GM12873 (cell line): ENCODE results near the gene CPB2.

Experiments
- TF ChIP-seq, protein P1 (sequence below): IDR thresholded peaks from 2 replicates; pipeline ENCODE4 v1.5.1; 2012; ENCODE audit warnings: low read depth, mild to moderate bottlenecking, moderate library complexity, low read length, control low read depth; ENCODE audit not compliant: insufficient read depth; ENCODE audit errors: missing control alignments

Gene CPB2

DNA sequence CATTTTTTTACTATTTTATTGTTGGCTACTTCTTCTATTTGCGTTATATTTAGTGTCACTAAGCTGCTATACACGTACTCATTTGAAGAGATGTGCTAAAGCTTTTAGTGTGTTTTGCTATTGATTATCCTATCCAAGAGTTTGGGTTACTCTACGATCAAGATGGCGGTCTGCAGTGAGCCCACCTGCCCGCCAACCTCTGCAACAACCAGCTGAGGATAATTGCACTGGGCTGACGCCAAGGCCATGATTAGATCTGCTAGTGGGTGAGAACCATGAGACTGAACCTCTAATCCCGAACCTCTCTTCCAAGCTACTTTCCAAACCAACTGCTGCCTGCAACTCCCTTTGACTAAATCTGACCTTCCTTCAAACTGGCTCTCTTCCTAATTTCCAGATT, 1.8 kb downstream of the CPB2 start:
- TF ChIP-seq, protein P1, sequence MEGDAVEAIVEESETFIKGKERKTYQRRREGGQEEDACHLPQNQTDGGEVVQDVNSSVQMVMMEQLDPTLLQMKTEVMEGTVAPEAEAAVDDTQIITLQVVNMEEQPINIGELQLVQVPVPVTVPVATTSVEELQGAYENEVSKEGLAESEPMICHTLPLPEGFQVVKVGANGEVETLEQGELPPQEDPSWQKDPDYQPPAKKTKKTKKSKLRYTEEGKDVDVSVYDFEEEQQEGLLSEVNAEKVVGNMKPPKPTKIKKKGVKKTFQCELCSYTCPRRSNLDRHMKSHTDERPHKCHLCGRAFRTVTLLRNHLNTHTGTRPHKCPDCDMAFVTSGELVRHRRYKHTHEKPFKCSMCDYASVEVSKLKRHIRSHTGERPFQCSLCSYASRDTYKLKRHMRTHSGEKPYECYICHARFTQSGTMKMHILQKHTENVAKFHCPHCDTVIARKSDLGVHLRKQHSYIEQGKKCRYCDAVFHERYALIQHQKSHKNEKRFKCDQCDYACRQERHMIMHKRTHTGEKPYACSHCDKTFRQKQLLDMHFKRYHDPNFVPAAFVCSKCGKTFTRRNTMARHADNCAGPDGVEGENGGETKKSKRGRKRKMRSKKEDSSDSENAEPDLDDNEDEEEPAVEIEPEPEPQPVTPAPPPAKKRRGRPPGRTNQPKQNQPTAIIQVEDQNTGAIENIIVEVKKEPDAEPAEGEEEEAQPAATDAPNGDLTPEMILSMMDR: no peak

DNA sequence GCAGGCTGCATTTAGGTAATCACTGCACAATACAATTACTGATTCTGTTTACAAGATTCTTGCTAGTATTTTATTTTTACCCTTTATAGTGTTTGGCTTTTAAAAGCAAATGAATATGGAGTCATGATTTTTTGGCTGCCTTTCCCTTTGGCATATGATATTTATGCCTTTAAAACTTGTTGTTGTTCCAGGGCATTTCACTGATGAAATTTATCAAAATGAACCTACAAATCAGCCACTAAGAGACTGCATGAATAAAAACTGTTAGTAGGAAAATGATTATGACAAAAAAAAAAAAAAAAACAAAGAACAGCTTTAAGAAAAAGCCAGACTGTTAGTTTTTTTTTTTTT, 2.6 kb downstream of the CPB2 start:
- TF ChIP-seq, protein P1: no peak

DNA sequence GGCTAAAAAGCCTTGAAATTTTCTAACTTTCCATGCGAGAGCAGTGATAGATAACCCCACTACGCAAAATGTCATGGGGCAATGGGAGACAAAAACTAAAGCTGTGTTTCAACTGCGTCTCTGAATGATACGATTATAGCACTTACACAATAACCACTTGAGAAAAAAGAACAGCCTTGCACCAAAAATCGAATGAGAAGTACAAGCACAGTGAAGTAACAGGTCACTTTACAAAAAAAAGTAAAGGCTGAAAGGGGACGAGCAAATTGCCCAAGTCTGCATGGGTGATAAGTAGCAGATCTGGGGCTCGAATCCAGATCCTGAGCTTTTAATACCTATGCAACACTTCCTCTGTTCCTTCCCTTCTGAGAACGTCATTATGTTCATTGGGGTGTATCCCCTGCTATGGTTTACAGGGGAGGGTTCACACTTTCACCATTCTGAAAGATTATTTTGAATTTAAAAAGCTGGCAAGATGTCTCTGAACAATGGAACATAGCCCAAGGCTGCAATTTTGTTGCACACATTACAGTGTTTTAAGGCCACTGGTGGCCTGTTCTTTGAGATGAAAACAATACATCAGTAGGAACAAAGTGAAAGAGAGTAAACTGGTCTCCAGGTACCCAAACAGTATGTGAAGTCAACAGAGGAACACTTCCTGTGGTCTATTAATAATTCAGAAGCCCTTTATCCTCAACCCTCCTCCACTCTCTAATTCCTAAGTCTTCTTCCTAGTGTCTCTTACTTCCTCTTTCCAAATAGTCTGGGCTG, 3.2 kb downstream of the CPB2 start:
- TF ChIP-seq, protein P1: no peak

DNA sequence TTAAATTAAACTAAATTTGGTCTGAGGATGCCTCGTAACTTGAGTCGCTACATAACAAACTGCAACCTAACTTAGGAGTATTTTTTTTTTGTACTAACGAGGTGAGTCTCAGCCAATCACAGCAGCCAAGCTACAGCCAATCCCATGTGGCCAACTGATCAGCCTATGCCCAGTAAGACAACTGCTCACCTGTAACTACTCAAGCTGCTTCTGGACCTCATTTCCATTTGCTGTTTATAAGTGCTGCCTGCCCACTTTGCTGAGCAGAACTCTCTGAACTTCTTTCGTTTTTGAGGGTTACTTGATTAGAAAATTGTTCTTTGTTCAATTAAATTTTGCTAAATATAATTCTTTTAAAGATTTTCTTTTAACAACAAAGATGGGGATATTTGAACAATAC, 3.8 kb downstream of the CPB2 start:
- TF ChIP-seq, protein P1: no peak

DNA sequence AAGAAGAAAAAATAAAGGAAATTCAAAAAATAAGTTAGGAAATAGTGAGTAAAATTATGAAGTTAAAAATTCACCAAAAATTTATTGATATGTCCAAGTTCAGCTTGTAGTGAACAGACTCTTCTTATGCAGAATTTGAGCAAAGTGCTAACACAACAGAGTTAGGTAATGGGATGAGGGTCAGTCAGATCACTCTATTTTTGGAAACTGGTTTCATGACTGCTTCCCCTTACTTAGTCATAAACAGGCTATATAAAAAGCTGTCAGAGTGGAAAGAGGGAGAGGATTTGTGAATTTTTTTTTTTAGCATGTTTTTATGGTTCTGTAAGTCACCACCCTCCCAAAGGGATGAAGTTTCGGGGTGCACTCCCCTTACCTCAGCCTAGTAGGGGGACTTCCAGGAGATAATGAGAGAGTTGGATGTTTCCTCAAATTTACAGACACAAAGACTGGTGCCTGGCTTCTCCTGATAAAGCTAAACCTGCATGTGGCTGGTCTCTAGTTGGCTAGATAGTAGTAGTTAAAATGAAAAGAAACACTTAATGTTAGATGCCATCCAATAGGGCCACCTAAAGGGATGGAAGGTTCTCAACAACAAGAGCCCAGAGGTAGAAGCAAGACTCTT, 4.5 kb downstream of the CPB2 start:
- TF ChIP-seq, protein P1: no peak

DNA sequence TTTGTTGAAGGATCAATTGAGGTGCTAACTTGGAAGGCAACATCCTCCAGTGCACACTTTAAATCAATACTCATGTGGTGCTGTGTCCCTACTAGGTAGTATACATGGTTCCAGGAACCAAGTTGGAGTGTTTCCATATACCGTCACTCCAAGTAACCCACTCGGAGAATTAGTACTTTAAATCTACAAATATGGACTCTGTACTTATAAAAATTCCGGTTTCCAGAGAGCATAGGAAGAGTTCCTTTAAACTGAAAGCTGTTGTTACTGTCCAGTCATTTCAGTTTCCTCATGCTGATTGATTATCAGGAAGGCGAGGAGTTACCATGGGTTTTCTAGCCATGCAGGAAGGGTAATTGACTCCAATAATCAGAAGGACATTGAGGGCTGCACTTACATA, 7.2 kb downstream of the CPB2 start:
- TF ChIP-seq, protein P1: no peak

DNA sequence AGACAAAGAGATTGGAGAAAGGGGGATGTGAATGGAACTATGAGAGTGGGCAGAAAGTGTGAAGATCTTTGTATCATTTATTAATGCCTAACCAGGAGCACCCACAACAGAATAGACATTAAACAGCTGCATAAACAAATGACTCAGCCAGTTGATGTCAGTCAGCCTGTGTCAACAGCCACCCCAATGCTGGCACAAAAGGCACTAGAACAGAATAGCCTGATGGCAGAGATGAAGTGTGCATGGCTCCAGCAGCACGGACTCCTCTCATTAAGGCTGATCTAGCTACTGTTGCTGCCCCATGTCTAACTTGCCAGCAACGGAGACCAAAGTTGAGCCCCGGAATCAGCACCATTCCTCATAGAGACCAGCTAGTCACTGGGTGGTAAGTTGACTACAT, 7.8 kb downstream of the CPB2 start:
- TF ChIP-seq, protein P1: no peak
